PC-9 (cell line): ENCODE measurements around the gene RGS19. TPM values are rescaled to one million over a fixed set of nuclear protein-coding genes. Genes with fewer than 3 reads are reported as not detected.
A peak's percentile ranks its signal among the peaks of the same experiment; 100 is the strongest.

Experiments
- BruUV-seq: library from RNA; stranded (reverse); fragments of 400-500 nt; replicated peaks from 2 replicates; lab custom pipeline; 2021; lab: Mats Ljungman, UMichigan
- CTCF ChIA-PET: fragments of 300-600 bp; sonication (Branson Sonifier 250); formaldehyde crosslinking; loops from one replicate; lab custom pipeline; 2022; ENCODE audit warnings: antibody characterized with exemption; lab: Charles Lee
- POLR2A ChIA-PET: fragments of 300-600 bp; sonication (Branson Sonifier 250); formaldehyde crosslinking; loops from one replicate; lab custom pipeline; 2022; ENCODE audit warnings: antibody characterized with exemption; ENCODE audit not compliant: unreplicated experiment; lab: Charles Lee
- DNase-seq, 2 experiments: peaks; one replicate each; pipeline versions ENCODE4 v3.0.0 to v3.0.0-alpha.2; 2015 to 2022; ENCODE audit warnings: mixed read lengths in 1 of 2
- H2AFZ ChIP-seq: fragments of 200-600 bp; sonication (generic); 2 replicates; pipeline ENCODE4 v1.8.1; 2017; ENCODE audit warnings: antibody characterized with exemption
- H3F3A ChIP-seq: fragments of 200-600 bp; sonication (generic); 2 replicates; pipeline ENCODE4 v1.8.1; 2017; ENCODE audit warnings: antibody characterized with exemption, mild to moderate bottlenecking, low read depth; ENCODE audit not compliant: insufficient read depth
- H3K27ac ChIP-seq: fragments of 200-600 bp; sonication (generic); 2 replicates; pipeline ENCODE4 v1.6.1; 2016; ENCODE audit warnings: mixed run types
- H3K27me3 ChIP-seq: fragments of 200-600 bp; sonication (generic); 2 replicates; pipeline ENCODE4 v1.6.1; 2016; ENCODE audit warnings: low read depth, mixed run types; ENCODE audit not compliant: insufficient read depth
- H3K36me3 ChIP-seq: fragments of 200-600 bp; sonication (generic); 2 replicates; pipeline ENCODE4 v1.6.1; 2016; ENCODE audit warnings: low read depth, mixed run types
- H3K4me1 ChIP-seq: fragments of 200-600 bp; sonication (generic); replicated peaks from 2 replicates; pipeline ENCODE4 v1.6.1; 2016; ENCODE audit warnings: mixed run types; ENCODE audit not compliant: insufficient read depth
- H3K4me2 ChIP-seq: fragments of 200-600 bp; sonication (generic); 2 replicates; pipeline ENCODE4 v1.6.1; 2017; ENCODE audit warnings: mixed run types
- H3K4me3 ChIP-seq: fragments of 200-600 bp; sonication (generic); 2 replicates; pipeline ENCODE4 v1.6.1; 2016; ENCODE audit warnings: mixed run types
- H3K79me2 ChIP-seq: fragments of 200-600 bp; sonication (generic); 2 replicates; pipeline ENCODE4 v1.6.1; 2017; ENCODE audit warnings: low read depth, mixed run types
- H3K9me2 ChIP-seq: fragments of 200-600 bp; sonication (generic); 2 replicates; pipeline ENCODE4 v1.8.1; 2017; ENCODE audit warnings: mild to moderate bottlenecking; ENCODE audit not compliant: insufficient read depth
- H3K9me3 ChIP-seq: fragments of 200-600 bp; sonication (generic); 2 replicates; pipeline ENCODE4 v1.8.1; 2016; ENCODE audit warnings: low read depth; ENCODE audit not compliant: insufficient read depth
- H4K20me1 ChIP-seq: fragments of 200-600 bp; sonication (generic); 2 replicates; pipeline ENCODE4 v1.8.1; 2017; ENCODE audit not compliant: insufficient read depth
- CTCF ChIP-seq: fragments of 200-600 bp; sonication (generic); conservative IDR thresholded peaks from 2 replicates; pipeline ENCODE4 v1.6.1; 2017; ENCODE audit warnings: mixed run types, antibody characterized with exemption, mild to moderate bottlenecking, moderate library complexity
- EZH2 ChIP-seq: fragments of 200-600 bp; sonication (generic); IDR thresholded peaks from 2 replicates; pipeline ENCODE4 v1.8.0; 2017; ENCODE audit warnings: antibody characterized with exemption, low read depth
- intact Hi-C: fragments of 100-400 bp; cut with micrococcal nuclease; formaldehyde crosslinking; loops from one replicate; pipeline ENCODE4 v1.10.0; 2022; ENCODE audit not compliant: unreplicated experiment
- total RNA-seq: library from RNA; stranded (reverse); gene quantifications from 2 replicates; pipeline ENCODE4 v1.2.3, GENCODE V29; 2021

RGS19 gene
- total RNA-seq, 1 experiment from 2014 or later, result 33.3 TPM

- no TSS peak for BruUV-seq
- intact Hi-C loops, result loop anchor here (10.0 kb wide), 1 partner anchor 205 kb away; the partner anchor contains the start of genes ABHD16B and TPD52L2
- Histone ChIP-seq H3K4me1 (peaks cover 29% of the 10 kb centered on the region), H3K9me3 (no peaks in the 10 kb centered on the region), H4K20me1 (peaks cover 11% of the 10 kb centered on the region), H3F3A (peaks cover 14% of the 10 kb centered on the region; the same call in 1 of the 2 replicates), H3K4me3 (no peak overlapping the region), H3K27me3 (no peaks in the 10 kb centered on the region), H3K4me2 (no peak overlapping the region), H3K79me2 (peaks cover 2% of the 10 kb centered on the region; the same call in 1 of the 2 replicates), H2AFZ (no peak overlapping the region), H3K9me2 (no peaks in the 10 kb centered on the region), H3K36me3 (no peaks in the 10 kb centered on the region), H3K27ac (no peak overlapping the region)
- peak in 1 of 2 experiments; percentile 61 for DNase-seq
- TF ChIP-seq EZH2 (no peak), CTCF (peak; percentile 92)
- CTCF ChIA-PET, result interaction anchor here (0.7 to 1.6 kb wide), 3 partner anchors 13 to 31 kb away, joined by 3 to 8 read pairs (median 3); no protein-coding TSS in a partner anchor
- POLR2A ChIA-PET, result no interaction called here
Measured at GRCh38 chr20:64069614-64070243, 9.6 kb downstream of the RGS19 start.

GRCh38 chr20:64069209-64069613 lies 10.1 kb downstream of the RGS19 start:
- no peaks in the 10 kb centered on the region for H3K9me3 ChIP-seq
- peaks cover 34% of the 10 kb centered on the region for H3K4me1 ChIP-seq
- H3K79me2 ChIP-seq, result peaks cover 8% of the 10 kb centered on the region
- H3F3A ChIP-seq, result peaks cover 14% of the 10 kb centered on the region; the same call in 1 of the 2 replicates
- peaks cover 11% of the 10 kb centered on the region for H4K20me1 ChIP-seq
- BruUV-seq, result no TSS peak
- TF ChIP-seq EZH2 (no peak), CTCF (no peak)
- H3K27me3 ChIP-seq, result no peaks in the 10 kb centered on the region
- ChIA-PET CTCF (interaction anchor here (0.7 to 1.6 kb wide), 2 partner anchors 24 to 31 kb away, joined by 3 to 8 read pairs; no protein-coding TSS in a partner anchor), POLR2A (no interaction called here)
- H3K4me3 ChIP-seq, result no peak overlapping the region
- DNase-seq, result no peak
- no peaks in the 10 kb centered on the region for H3K9me2 ChIP-seq
- intact Hi-C loops, result loop anchor here (10.0 kb wide), 1 partner anchor 204 kb away; the partner anchor contains the start of genes ABHD16B and TPD52L2
- no peak overlapping the region for H3K4me2 ChIP-seq
- no peak overlapping the region for H3K27ac ChIP-seq
- no peaks in the 10 kb centered on the region for H3K36me3 ChIP-seq
- no peak overlapping the region for H2AFZ ChIP-seq

GRCh38 chr20:64068386-64069208 lies 10.7 kb downstream of the RGS19 start:
- no peak for DNase-seq
- Histone ChIP-seq H3K27ac (no peak overlapping the region), H2AFZ (no peak overlapping the region), H3K36me3 (no peaks in the 10 kb centered on the region), H3K27me3 (no peaks in the 10 kb centered on the region), H3K79me2 (peaks cover 14% of the 10 kb centered on the region), H3F3A (peaks cover 20% of the 10 kb centered on the region; the same call in 1 of the 2 replicates), H3K4me3 (no peak overlapping the region), H3K9me2 (no peaks in the 10 kb centered on the region), H3K4me2 (no peak overlapping the region), H3K4me1 (peaks cover 39% of the 10 kb centered on the region), H4K20me1 (peaks cover 11% of the 10 kb centered on the region), H3K9me3 (no peaks in the 10 kb centered on the region)
- no peak for TF ChIP-seq EZH2
- POLR2A ChIA-PET, result no interaction called here
- intact Hi-C loops, result loop anchor here (10.0 kb wide), 1 partner anchor 204 kb away; the partner anchor contains the start of genes ABHD16B and TPD52L2
- CTCF ChIA-PET, result interaction anchor here (0.7 to 1.6 kb wide), 2 partner anchors 23 to 30 kb away, joined by 3 to 8 read pairs; no protein-coding TSS in a partner anchor
- no TSS peak for BruUV-seq
